Measurements from ENCODE around the gene ATAD3A. TPM values are rescaled to one million over a fixed set of nuclear protein-coding genes. Genes with fewer than 3 reads are reported as not detected.

ATAD3A gene
- total and polyA plus RNA-seq, 10 donors: 11.3 to 29.0 (median 17.1) TPM

GRCh38 chr1:1527092-1527816, 15.3 kb downstream of the ATAD3A start:
- Histone ChIP-seq H3K4me3 (no peak overlapping the region), H3K36me3 (peaks cover 0 to 93% (median 47%) of the 10 kb centered on the region in 6 donors), H3K27me3 (replicated peaks in 1 of 7) (no peaks in the 10 kb centered on the region), H3K27ac (no peak overlapping the region), H3K9me3 (peaks cover 0 to 15% (median 15%) of the 10 kb centered on the region in 8 donors), H3K4me1 (no peaks in the 10 kb centered on the region)
- TF ChIP-seq CTCF (IDR thresholded peaks at IDR 0.05 in 8 of 11, conservative IDR thresholded peaks at IDR 0.05 in 3 of 11): no peak
- TF ChIP-seq POLR2AphosphoS5 (IDR thresholded peaks at IDR 0.05): peak in 1 of 3 donors; percentile 18
- TF ChIP-seq POLR2A (IDR thresholded peaks at IDR 0.05): no peak
- intact Hi-C loops (cut with DNase I; ENCODE audit: low total_unique reads): no loop called here
- 92 to 96% (median 95%) methylated on average over 28 to 31 of the region's 31 CpGs for WGBS, 5 donors
- DNase-seq: no peak

GRCh38 chr1:1528301-1529267, 16.6 kb downstream of the ATAD3A start:
- Histone ChIP-seq H3K36me3 (peaks cover 0 to 92% (median 41%) of the 10 kb centered on the region in 6 donors), H3K27me3 (replicated peaks in 1 of 7) (no peaks in the 10 kb centered on the region), H3K9me3 (peaks cover 0 to 21% (median 18%) of the 10 kb centered on the region in 8 donors), H3K27ac (no peak overlapping the region), H3K4me1 (no peaks in the 10 kb centered on the region), H3K4me3 (no peak overlapping the region)
- WGBS, 5 donors: 92 to 96% (median 94%) methylated on average over 20 to 37 of the region's 37 CpGs
- DNase-seq: no peak
- intact Hi-C loops (cut with DNase I; ENCODE audit: low total_unique reads): no loop called here
- no peak for TF ChIP-seq POLR2AphosphoS5 (IDR thresholded peaks at IDR 0.05)
- no peak for TF ChIP-seq CTCF (IDR thresholded peaks at IDR 0.05 in 8 of 11, conservative IDR thresholded peaks at IDR 0.05 in 3 of 11)

- DNase-seq: no peak
- H3K4me3 ChIP-seq: no peak overlapping the region
- intact Hi-C loops (cut with DNase I; ENCODE audit: low total_unique reads): no loop called here
- TF ChIP-seq POLR2AphosphoS5 (IDR thresholded peaks at IDR 0.05) (no peak), CTCF (IDR thresholded peaks at IDR 0.05 in 8 of 11, conservative IDR thresholded peaks at IDR 0.05 in 3 of 11) (no peak), POLR2A (IDR thresholded peaks at IDR 0.05) (no peak)
- no peaks in the 10 kb centered on the region for H3K27me3 ChIP-seq (replicated peaks in 1 of 7)
- H3K4me1 ChIP-seq: no peaks in the 10 kb centered on the region
- peaks cover 0 to 21% (median 18%) of the 10 kb centered on the region in 8 donors for H3K9me3 ChIP-seq
- H3K27ac ChIP-seq: no peak overlapping the region
- H3K36me3 ChIP-seq: peaks cover 0 to 90% (median 39%) of the 10 kb centered on the region in 6 donors
- 95 to 100% (median 96%) methylated on average over 6 to 18 of the region's 18 CpGs for WGBS, 5 donors
These were observed 17.4 kb downstream of the ATAD3A start for GRCh38 chr1:1529321-1529720.

Data from spleen (tissue), 11 donors.